AG04450 (cell line): Measurements from ENCODE around the gene PHOSPHO2. TPM values are rescaled to one million over a fixed set of nuclear protein-coding genes. Genes with fewer than 3 reads are reported as not detected.
A peak's percentile ranks its signal among the peaks of the same experiment; 100 is the strongest.

Experiments
- CTCF ChIA-PET: fragments of 300-600, 350-600 bp; formaldehyde crosslinking; extraction: SDS; loops from one replicate; lab custom pipeline; 2022; ENCODE audit warnings: antibody characterized with exemption, inconsistent platforms; lab: Charles Lee
- POLR2A ChIA-PET: fragments of 350-600 bp; formaldehyde crosslinking; extraction: SDS; loops from one replicate; lab custom pipeline; 2021; ENCODE audit warnings: antibody characterized with exemption, inconsistent platforms; lab: Yijun Ruan, JAX
- DNase-seq: peaks from one replicate; pipeline ENCODE4 v3.0.0-alpha.2; 2011; ENCODE audit warnings: low read depth, low spot score
- H3K27ac ChIP-seq: one replicate; pipeline ENCODE4 v1.5.1; 2012; ENCODE audit warnings: low read depth, low read length, control low read depth
- H3K27me3 ChIP-seq: one replicate; pipeline ENCODE4 v1.6.0; 2012; ENCODE audit warnings: low read length; ENCODE audit not compliant: control insufficient read depth, insufficient read depth
- H3K4me3 ChIP-seq: 2 replicates; pipeline ENCODE4 v1.5.1; 2011; ENCODE audit warnings: mild to moderate bottlenecking, low read depth, low read length, control low read depth
- H3K9me3 ChIP-seq: 2 replicates; pipeline ENCODE4 v1.5.1; 2012; ENCODE audit warnings: low read length; ENCODE audit not compliant: control insufficient read depth, insufficient read depth
- polyA minus RNA-seq: library from RNA; depleted of rRNA, polyadenylated mRNA; stranded (reverse); fragments of >200 nt; gene quantifications from 2 replicates; pipeline ENCODE4 v1.2.3, GENCODE V29; 2011; rRNA and poly(A)+ RNA removed
- polyA plus RNA-seq: library from polyadenylated mRNA; depleted of rRNA; stranded (reverse); fragments of >200 nt; gene quantifications from 2 replicates; pipeline ENCODE4 v1.2.3, GENCODE V29; 2011; rRNA removed
- TF ChIP-seq, protein P1 (sequence below): IDR thresholded peaks from 2 replicates; pipeline ENCODE4 v1.5.1; 2011; ENCODE audit warnings: low read depth, low read length, control low read depth, inconsistent platforms

PHOSPHO2 gene, protein sequence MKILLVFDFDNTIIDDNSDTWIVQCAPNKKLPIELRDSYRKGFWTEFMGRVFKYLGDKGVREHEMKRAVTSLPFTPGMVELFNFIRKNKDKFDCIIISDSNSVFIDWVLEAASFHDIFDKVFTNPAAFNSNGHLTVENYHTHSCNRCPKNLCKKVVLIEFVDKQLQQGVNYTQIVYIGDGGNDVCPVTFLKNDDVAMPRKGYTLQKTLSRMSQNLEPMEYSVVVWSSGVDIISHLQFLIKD
- 1.3 and 1.9 TPM in 2 replicates for polyA plus RNA-seq
- 0.35 and 0.60 TPM in 2 replicates for polyA minus RNA-seq

DNA sequence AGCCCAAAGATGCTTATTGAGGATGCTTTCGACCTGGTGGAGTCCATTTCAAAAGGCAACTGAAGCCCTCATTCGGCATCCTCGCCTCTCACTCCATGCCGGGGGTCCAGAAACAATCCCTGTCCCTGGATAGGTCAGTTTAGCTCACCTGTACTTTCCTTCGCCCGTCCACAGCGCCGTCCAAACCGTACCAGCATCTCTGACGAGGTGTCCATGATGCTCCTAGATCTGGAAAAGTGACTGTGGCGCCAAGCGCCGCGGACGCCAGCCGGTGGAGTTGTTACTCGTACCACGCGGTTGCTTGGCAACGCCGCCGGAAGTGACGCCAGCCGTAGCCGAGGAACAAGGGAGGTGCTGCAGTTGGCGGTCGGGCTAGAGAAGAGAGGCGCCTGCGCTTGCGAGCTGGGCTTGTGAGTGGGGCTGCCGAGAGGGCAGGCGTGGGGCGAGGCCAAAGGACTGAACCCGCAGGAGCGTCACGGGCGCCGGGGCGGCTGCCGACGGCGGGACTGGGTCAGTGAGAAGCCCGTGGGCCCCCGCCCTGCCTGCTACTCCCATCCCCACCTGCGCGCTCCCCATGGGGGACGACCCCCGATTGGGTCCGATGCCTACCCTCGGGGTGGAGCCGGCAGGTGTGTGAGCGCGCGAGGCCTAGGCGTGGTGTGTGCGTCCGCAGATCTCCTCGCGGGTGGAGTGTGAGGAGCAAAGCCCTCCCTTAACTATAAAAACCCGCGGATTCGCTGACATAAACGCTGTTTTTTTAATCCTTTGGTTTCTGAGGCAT, at the start of gene PHOSPHO2, which contains the start of gene CFAP210:
Gene PHOSPHO2 (plus strand): TSS at position 357 of the 781 bp plus-strand sequence. CDS start 6,503 bp downstream, outside the sequence.
Gene CFAP210 (minus strand): TSS at position 293 of the 781 bp plus-strand sequence. CDS start 78 bp downstream, at position 215.
- POLR2A ChIA-PET = interaction anchor here (0.8 to 2.5 kb wide), 2 partner anchors 12 to 133 kb away, joined by 3 to 8 read pairs; partner anchors contain the start of gene UBR3
- Histone ChIP-seq H3K9me3 (no peaks in the 10 kb centered on the region; the same call in 1 of the 2 replicates), H3K27ac (peak within 1 kb of the TSS; percentile 53), H3K27me3 (peaks cover 2% of the 10 kb centered on the region), H3K4me3 (peak within 1 kb of the TSS; percentile 82)
- DNase-seq = peak; percentile 87
- TF ChIP-seq, protein P1, sequence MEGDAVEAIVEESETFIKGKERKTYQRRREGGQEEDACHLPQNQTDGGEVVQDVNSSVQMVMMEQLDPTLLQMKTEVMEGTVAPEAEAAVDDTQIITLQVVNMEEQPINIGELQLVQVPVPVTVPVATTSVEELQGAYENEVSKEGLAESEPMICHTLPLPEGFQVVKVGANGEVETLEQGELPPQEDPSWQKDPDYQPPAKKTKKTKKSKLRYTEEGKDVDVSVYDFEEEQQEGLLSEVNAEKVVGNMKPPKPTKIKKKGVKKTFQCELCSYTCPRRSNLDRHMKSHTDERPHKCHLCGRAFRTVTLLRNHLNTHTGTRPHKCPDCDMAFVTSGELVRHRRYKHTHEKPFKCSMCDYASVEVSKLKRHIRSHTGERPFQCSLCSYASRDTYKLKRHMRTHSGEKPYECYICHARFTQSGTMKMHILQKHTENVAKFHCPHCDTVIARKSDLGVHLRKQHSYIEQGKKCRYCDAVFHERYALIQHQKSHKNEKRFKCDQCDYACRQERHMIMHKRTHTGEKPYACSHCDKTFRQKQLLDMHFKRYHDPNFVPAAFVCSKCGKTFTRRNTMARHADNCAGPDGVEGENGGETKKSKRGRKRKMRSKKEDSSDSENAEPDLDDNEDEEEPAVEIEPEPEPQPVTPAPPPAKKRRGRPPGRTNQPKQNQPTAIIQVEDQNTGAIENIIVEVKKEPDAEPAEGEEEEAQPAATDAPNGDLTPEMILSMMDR = no peak
- CTCF ChIA-PET = interaction anchor here (0.6 to 0.7 kb wide), 2 partner anchors 51 to 206 kb away, joined by 3 read pairs; no protein-coding TSS in a partner anchor

DNA sequence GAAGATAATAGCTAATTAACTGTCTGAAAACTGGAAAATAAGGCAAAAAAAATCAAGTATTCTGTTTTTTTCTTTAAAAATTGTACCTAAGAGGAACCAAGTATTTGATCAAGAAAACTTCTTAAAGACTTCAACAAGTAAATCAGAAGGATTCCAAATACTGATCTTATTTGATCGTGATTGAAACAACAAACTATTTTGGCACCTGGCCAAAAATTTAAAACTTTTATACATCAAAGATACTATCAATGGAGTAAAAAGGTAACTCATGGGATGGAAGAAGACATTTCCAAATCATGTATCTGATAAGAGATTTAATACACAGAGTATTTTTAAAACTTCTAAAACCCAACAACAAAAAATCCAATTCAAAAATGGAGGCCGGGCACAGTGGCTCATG, 46.8 kb upstream of the PHOSPHO2 start:
- no peak for DNase-seq
- H3K27ac ChIP-seq = no peak overlapping the region
- no peaks in the 10 kb centered on the region for H3K27me3 ChIP-seq
- TF ChIP-seq, protein P1 = no peak
- POLR2A ChIA-PET = no interaction called here
- CTCF ChIA-PET = no interaction called here
- H3K9me3 ChIP-seq = no peaks in the 10 kb centered on the region
- no peak overlapping the region for H3K4me3 ChIP-seq

DNA sequence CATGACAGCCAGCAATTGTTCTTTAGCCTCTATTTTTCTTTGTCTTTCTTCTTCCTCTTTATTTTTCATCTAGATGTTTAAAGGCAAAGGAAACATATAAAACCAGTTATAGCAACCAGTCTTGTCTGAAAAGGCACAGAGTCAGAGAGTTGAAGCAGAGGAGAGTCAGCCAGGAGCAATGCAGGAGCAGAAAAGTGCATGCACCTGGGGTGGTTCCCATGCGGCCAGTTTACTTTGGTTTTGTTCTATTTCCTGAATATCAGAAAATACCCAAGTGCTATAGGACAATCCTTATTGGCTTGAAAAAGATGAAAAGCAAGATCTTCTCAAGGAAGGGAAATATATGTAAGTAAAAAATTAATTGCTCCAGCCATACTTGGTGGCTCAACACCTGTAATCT, 45.0 kb upstream of the PHOSPHO2 start:
- ChIA-PET CTCF (no interaction called here), POLR2A (no interaction called here)

DNA sequence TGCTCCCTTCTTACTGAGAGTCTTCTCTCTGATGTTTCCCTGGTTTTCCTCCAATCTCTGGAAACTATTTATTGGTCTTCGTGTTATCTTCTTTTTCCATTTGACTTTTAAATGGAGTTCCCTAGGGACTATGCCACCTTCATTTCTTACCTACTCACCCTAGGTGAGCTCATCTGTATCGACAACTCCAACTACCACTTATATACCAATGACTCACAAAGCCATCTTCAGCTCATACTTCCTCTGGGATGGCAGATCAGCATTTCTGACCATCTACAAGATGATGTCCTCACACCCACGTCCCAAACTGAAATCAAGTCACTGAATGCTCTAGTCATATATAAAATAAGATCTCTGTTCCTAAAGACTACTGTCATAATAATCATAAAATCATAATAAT, 40.6 kb upstream of the PHOSPHO2 start:
- no peak overlapping the region for H3K27ac ChIP-seq
- CTCF ChIA-PET = no interaction called here
- no peak overlapping the region for H3K4me3 ChIP-seq
- no peak for DNase-seq
- no peaks in the 10 kb centered on the region for H3K27me3 ChIP-seq
- no peaks in the 10 kb centered on the region for H3K9me3 ChIP-seq
- POLR2A ChIA-PET = no interaction called here
- TF ChIP-seq, protein P1 = no peak

More for the DNA sequence above, 45.0 kb upstream of the PHOSPHO2 start:
- H3K4me3 ChIP-seq = no peak overlapping the region
- no peak for DNase-seq
- TF ChIP-seq, protein P1 = no peak
- no peak overlapping the region for H3K27ac ChIP-seq
- H3K9me3 ChIP-seq = no peaks in the 10 kb centered on the region
- H3K27me3 ChIP-seq = no peaks in the 10 kb centered on the region
